SK-N-DZ (cell line): ENCODE results near the gene FAM124B.
"Not testable (repeated sequence)": the region's sequence is repeated elsewhere in the genome, so short reads cannot be mapped to it uniquely, and the experiment has no call there.

Source experiments
- DNase-seq: peaks from one replicate; pipeline ENCODE4 v3.0.0-alpha.2; 2015; ENCODE audit warnings: low spot score

FAM124B gene

GRCh38 chr2:224416656-224417360 is 14.9 kb upstream of the FAM124B start:
- no peak for DNase-seq

- DNase-seq = no peak
Observed at GRCh38 chr2:224413381-224413780, 11.5 kb upstream of the FAM124B start.

GRCh38 chr2:224412141-224413015 is 10.5 kb upstream of the FAM124B start:
- peak; percentile 6 for DNase-seq

GRCh38 chr2:224410946-224411561 is 9.1 kb upstream of the FAM124B start:
- DNase-seq = no peak

GRCh38 chr2:224408676-224409075 is 6.8 kb upstream of the FAM124B start:
- DNase-seq = no peak

- no peak for DNase-seq
Observed at GRCh38 chr2:224407241-224407701, 5.4 kb upstream of the FAM124B start.

- DNase-seq = no peak
Observed at GRCh38 chr2:224405841-224406370, 4.0 kb upstream of the FAM124B start.

GRCh38 chr2:224405412-224405811 is 3.5 kb upstream of the FAM124B start:
- DNase-seq = no peak

GRCh38 chr2:224404796-224405195 is 2.9 kb upstream of the FAM124B start:
- DNase-seq = no peak

GRCh38 chr2:224403657-224404056 is 1.8 kb upstream of the FAM124B start:
- DNase-seq = no peak

GRCh38 chr2:224400886-224401632 is 848 bp downstream of the FAM124B start:
- no peak for DNase-seq

GRCh38 chr2:224400174-224400810 is 1.6 kb downstream of the FAM124B start:
- no peak for DNase-seq

GRCh38 chr2:224398289-224398688 is 3.6 kb downstream of the FAM124B start:
- DNase-seq = no peak

GRCh38 chr2:224397100-224397499 is 4.8 kb downstream of the FAM124B start:
- not testable (repeated sequence) for DNase-seq

GRCh38 chr2:224395620-224396390 is 6.1 kb downstream of the FAM124B start:
- no peak for DNase-seq

- DNase-seq = no peak
Observed at GRCh38 chr2:224393157-224393872, 8.6 kb downstream of the FAM124B start.

GRCh38 chr2:224392545-224392944 is 9.4 kb downstream of the FAM124B start:
- no peak for DNase-seq

- no peak for DNase-seq
Observed at GRCh38 chr2:224389317-224389716, 12.6 kb downstream of the FAM124B start.

- no peak for DNase-seq
Observed at GRCh38 chr2:224386876-224387275, 15.0 kb downstream of the FAM124B start.
